Fibroblast of skin of left biceps (primary cell): Measurements from ENCODE around the gene FST.

Experiments
- DNase-seq, 2 experiments: peaks; one replicate each; pipeline ENCODE4 v3.0.0-alpha.2; 2013; ENCODE audit warnings: low read depth in 2 of 2

FST gene

GRCh38 chr5:53480416-53481158, at the start of gene FST:
Gene FST (plus strand): TSS chr5:53480629. CDS start chr5:53480792, 163 bp downstream.
- DNase-seq = no peak

DNA sequence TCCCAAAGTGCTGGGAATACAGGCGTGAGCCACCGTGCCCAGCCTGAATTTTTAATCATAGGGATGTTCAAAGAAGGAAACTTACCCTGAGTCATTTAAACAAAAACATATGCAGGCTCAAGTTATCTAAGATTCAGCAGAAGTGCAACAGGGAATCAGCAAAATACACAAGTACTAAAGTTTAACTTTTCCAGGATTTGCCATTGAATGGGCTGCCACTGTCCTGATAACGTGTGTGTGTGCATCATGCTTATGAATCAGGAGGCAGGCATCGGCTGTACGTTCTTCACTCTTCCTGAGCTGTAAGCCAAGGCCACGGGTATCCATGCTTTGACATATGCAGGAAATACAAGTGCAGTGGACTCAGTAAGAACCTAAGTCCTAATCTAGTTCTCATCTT, 48.8 kb upstream of the FST start:
- DNase-seq = no peak

DNA sequence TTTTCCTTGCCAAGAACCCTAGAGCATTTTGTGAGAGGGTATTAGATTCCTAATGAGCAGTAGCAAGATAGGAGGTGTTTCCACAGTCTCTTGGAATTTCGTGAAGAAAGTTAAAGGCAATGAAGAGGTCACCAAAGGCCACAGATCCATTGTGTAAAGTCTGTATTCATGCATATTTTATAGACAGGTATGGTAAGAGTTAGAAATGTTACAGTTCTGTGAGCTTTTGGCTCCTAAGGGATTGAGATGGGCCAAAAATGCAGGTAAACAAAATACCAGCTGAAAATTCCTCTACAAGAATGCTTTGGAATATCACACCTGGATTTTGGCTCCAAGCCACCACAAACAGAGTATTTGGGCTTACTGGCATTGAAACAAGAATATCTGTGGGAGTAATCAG, 47.4 kb upstream of the FST start:
- no peak for DNase-seq

- DNase-seq = no peak
These were observed 45.9 kb upstream of the FST start for GRCh38 chr5:53434541-53434940.

DNA sequence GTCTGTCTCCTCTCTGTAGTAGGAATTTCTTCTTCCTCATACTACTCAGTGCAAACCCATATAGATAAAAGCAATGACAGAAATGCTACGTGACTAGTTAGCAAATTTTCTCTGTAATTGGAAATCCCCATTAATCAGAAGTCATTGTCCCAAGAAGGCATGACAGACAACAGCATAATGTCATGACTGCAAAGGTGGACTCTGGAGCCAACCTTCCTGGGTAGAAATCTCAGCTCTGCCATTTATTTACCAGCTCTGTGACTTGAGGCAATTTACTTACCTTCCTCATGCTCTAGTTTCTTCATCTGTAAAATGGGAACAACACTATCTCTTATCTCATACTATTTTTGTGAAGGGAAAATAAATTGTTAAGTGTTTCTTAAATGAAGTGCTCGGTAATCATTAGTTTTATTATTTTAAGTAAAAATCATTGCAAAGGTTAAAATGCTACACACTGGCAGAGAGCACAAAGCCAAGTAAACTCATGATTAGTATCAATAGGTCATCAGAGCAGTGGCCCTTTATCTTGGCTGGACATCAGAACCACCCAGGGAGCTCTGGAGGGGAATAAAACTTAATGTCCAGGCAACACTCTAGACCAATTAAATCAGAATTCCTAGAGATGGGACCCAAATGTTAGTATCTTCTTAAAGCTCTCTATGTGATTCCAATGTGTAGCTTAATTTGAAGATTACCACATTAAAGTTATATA, 43.8 kb upstream of the FST start:
- DNase-seq = no peak

DNA sequence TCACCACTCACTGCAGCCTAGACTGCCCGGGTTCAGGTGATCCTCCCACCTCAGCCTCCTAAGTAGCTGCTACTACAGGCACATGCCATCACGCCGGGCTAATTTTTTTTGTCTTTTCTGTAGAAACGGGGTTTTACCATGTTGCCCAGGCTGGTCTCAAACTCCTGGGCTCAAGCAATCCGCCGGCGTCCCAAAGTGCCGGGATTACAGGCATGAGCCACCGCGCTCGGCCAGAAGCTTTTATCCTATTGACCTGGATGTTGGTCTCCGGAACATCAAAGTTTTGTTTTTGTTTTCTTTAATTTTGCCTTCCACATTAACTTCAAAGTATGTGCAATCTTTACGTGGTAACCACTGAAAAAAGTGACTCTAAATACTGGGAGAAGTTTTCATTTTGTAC, 42.4 kb upstream of the FST start:
- no peak for DNase-seq

- DNase-seq = peak in 1 of 2 experiments; percentile 54
These were observed 41.6 kb upstream of the FST start for GRCh38 chr5:53438486-53439472.

DNA sequence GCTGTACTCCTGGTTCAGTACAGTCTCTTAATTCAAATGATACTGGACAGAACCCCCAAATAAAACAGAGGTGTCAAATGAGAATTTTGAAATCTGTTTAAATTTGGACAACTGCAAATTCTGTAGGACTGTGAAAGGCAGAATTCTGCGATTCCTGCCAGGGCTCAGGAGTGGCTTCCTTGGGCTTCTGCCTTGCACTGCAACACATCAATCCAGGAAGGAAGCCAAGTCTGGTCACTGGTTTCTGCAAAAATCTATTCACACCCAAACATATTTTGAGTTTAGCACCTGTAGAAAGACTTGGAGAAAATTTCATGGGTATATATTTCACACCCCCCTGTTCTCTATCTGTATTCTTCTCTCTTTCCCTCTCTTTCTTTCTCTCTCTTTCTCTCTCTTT, 37.5 kb upstream of the FST start:
- DNase-seq = no peak

DNA sequence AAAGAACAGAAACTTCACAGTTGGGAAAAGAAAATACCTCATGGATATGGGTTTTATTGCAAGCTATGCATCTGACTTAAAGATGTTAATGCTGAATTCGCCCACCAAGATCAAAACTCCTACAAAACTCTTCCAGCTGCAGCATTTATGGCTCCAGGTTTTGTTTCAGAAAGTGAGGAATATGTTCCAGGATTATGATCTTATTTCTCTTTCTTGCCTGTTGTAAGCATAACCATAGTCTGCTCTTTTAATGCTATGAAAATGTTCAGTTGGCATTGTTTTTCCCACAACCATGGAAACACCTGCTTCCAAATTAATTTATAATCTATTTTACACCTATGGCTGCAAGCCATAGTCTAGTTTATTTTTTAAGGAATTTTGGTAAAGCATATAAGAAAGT, 34.9 kb upstream of the FST start:
- DNase-seq = no peak

- no peak for DNase-seq
These were observed 33.5 kb upstream of the FST start for GRCh38 chr5:53446908-53447307.

DNA sequence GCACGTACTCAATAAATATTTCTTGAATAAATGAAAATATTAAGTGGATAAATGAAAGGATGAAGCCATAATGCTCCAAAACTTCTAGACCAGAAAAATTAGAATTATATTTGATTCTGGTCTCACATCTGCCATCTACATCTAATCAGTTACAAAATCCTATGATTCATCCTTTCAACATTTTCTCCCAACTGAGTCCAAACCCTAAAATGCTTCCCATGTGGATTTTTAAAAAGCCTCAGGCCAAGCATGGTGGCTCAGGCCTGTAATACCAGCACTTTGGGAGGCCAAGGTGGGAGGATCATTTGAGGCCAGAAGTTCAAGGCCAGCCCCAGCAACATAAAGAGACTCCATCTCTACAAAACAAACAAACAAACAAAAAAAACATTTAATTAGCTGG, 31.6 kb upstream of the FST start:
- no peak for DNase-seq

DNA sequence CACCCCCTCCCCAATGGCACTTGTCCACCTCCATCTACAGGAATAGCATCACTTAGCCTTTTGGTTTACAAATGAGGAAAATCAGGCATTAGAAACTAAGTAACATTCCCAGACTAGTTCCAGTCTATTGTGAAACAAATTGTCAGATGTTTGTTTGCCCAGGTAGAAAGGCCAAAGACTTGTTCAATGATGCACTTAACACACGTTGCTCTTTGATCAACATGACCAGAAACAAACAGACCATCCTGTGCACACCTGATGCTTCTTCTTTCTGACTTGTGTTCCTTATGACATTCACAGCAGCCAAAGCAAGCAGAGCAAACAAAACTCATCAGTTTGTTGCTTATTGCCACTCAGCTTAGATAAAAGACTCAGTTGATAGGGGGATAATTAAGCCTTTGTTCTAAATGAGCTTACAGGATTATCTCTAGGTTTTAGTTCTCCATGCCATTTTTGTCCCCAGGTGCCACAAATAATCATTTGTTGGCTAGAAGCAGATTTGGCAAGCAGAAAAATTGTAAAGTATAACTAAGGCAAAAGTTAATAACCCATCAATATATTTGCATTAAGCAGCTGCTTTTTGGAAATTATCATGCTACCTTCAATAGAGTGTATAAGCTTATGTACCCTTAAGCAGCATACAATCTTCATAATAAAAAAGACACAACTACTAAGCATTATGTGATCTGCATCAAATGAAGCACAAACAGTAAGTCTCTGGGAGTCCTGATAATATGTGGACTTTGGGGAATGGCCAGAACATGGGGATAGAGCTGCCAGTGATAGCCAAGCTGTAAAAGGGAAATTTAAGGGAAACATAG, 26.3 kb upstream of the FST start:
- DNase-seq = no peak

DNA sequence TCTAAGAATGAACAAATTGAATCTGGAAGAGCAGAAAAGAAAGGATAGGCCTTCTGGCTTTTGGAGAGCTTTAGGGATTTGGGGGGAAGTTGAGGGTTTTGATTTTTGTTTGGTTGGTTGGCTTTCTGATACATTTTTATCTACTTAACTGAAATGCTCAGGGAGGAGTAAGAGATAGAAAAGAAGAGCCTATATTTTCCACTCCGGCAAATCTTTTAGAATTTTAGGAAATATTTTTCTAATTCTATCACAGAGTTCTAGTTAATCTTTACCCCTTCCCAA, 25.8 kb upstream of the FST start:
- DNase-seq = no peak

DNA sequence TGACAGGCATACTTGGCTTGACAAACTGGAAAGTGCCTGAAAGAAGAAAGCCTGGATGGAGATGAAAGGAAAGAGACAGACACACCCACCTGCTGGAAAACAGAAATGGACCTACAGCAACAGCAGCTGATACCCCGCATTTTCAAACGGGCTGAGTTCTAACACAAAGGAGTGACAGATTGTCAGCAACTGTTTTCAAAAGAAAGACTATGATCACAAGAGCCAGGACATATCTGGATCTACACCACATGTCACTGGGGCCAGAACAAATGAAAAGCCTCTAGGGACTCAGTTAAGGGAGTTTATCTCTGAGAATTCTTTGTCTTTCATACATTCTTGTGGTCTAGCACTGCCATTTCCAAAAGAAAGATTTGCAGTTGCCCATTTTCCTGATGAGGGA, 24.1 kb upstream of the FST start:
- DNase-seq = no peak

- DNase-seq = no peak
These were observed 16.4 kb upstream of the FST start for GRCh38 chr5:53463909-53464621.

- no peak for DNase-seq
These were observed 15.7 kb upstream of the FST start for GRCh38 chr5:53464722-53465121.

DNA sequence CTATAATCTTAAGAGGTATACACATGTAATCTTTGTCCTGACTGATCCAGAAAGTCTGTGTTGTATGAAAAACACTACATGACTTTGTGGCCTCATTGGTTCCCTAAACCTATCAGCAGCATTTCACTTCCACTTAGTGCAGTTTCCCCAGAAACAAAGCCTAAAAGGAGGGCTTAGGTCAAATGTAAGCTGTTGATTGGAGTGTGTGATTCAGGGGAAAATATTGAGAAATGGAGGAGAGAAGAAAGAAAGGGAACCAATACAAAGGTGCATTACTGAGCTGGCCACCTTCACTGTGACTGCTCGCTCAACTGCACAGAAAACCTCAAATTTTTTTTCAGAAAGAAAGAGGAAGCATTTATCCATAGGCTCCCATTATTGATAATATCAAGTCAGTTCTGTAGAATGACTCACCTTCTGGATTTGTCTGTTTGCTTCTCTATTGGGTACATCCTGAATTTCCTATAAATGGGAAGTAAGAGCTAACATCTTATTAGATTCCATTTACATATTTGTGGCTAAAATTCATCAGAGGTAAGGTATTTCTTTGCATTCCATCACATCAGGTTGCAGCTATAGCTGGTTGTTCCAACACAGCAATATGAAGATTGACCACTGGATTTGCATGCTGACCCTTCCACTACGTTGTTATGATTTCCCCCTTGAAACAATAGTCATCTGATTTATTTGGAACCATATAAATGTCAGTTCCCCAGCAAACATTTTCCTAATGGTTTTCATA, 10.3 kb upstream of the FST start:
- DNase-seq = no peak

GRCh38 chr5:53472279-53472678, 8.2 kb upstream of the FST start:
- DNase-seq = no peak

GRCh38 chr5:53472720-53473510, 7.5 kb upstream of the FST start:
- no peak for DNase-seq
